GM13976 (cell line): Measurements from ENCODE around the gene TRIM10.
"Not testable (repeated sequence)": the region's sequence is repeated elsewhere in the genome, so short reads cannot be mapped to it uniquely, and the experiment has no call there.

ENCODE experiments used
- DNase-seq: peaks from one replicate; pipeline ENCODE4 v3.0.0; 2012; ENCODE audit warnings: low spot score
- in situ Hi-C: fragments of 300-500 bp; cut with MboI; formaldehyde crosslinking; loops from one replicate; pipeline ENCODE4 v1.12.0; 2022; ENCODE audit warnings: low sequenced_read_pairs, mixed read lengths, inconsistent platforms; ENCODE audit not compliant: unreplicated experiment
- TF ChIP-seq, protein P1 (sequence below): IDR thresholded peaks from 2 replicates; pipeline ENCODE4 v1.5.1; 2012; ENCODE audit warnings: borderline replicate concordance, mild to moderate bottlenecking; ENCODE audit not compliant: insufficient read depth; ENCODE audit errors: extremely low read depth, missing control alignments, control extremely low read depth

TRIM10 gene

DNA sequence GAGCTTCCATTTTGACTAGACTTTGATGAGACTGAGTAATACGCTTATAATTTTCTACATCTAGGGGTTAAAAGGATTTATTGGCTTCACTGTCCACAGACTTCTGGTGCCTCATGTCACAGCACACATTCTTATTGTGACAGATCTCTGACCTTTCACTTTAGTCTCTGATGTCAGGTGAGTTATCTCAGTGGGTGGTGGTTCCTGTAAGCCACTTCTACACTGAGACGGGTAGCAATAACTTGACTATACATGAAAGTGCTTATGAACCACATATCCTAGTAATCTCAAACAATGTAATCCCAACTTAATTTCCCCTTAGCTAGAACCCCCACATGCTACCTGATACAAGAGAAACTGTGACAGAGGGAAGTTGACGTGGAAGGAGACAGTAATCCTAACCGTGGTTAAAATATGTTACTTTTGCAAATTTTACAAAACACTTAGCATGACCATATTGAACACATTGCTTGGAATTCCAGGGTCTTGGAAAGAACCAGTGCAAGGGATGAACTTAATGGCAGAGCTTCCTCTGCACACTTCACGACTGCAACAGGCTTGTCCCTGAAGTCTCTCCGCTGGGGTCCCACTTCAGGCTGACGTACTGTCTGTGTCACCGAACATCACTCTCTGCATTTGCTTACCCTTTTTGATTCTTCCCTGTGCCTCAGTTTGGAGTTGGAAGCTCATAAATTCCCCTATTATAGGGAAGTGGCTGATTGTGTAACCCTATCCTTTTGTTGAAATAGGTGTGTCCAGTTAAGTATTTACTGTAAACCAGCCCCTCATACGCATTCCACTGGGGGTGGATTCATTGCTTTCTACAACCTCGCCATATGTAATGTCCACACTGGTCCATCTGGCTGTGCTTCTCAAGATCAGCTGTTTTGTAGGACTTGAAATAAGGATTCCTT is 31.5 kb downstream of the TRIM10 start:
- TF ChIP-seq, protein P1, sequence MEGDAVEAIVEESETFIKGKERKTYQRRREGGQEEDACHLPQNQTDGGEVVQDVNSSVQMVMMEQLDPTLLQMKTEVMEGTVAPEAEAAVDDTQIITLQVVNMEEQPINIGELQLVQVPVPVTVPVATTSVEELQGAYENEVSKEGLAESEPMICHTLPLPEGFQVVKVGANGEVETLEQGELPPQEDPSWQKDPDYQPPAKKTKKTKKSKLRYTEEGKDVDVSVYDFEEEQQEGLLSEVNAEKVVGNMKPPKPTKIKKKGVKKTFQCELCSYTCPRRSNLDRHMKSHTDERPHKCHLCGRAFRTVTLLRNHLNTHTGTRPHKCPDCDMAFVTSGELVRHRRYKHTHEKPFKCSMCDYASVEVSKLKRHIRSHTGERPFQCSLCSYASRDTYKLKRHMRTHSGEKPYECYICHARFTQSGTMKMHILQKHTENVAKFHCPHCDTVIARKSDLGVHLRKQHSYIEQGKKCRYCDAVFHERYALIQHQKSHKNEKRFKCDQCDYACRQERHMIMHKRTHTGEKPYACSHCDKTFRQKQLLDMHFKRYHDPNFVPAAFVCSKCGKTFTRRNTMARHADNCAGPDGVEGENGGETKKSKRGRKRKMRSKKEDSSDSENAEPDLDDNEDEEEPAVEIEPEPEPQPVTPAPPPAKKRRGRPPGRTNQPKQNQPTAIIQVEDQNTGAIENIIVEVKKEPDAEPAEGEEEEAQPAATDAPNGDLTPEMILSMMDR: no peak
- no peak for DNase-seq
- in situ Hi-C loops: no loop called here

DNA sequence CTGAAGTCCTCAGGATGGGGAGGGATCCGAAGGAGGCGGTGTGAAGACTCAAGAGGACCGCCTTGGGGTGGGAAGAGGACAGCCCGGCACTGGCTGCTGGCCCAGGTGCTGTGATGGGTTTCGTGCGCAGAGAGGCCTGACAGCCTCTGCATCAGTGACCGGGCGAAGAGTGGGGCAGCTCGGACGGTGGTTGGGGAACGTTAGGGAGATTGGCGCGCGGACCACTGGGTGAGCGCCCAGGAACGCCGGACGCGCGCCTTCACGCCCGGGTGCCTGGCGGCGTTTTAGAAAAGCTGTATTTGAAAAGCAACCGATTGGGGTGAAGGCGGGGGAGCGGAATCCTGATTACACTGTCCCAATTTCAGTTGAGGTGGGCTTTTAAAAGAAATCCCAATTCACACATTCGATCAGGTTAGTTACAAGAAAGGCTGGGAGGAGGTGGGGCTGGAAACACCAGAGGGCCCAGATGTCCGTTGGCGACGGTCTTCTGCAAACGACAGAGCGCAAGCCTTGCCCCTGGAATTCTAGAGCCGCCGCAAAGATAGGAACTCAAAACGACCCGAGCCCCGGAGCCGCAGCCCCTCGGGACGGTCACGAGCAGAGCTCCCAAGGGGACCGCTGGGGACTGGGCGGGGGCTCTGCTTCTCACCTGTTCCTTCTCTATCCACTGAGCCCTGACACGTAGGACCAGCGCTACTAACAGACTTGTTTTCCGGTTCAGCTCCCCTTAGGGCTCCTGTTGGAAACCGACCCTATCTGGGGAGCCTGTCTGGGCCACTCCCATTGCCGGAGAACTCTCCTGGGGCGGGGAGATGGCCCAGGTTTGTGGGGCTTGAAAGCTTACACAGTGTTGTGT is 33.5 kb downstream of the TRIM10 start:
- in situ Hi-C loops: no loop called here
- TF ChIP-seq, protein P1: no peak
- no peak for DNase-seq

DNA sequence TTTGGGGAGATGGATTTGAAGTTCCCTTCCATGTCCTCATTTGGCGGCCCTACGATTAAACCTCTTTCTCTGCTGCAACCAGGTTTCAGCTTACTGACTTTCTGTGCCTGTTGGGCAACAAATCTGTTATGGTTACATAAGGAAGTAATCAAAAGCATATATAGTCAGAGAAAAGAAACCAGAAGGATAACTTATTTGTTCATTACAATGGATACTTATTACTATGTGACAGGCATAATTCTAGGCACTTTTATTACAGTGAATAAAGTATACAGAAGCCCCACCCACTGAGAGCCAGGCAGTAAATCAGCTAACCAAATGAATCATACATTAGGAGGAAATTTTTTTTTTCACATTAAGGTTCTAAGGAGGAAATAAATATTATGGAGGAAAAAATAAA is 38.5 kb downstream of the TRIM10 start:
- TF ChIP-seq, protein P1: no peak
- no peak for DNase-seq
- in situ Hi-C loops: no loop called here

DNA sequence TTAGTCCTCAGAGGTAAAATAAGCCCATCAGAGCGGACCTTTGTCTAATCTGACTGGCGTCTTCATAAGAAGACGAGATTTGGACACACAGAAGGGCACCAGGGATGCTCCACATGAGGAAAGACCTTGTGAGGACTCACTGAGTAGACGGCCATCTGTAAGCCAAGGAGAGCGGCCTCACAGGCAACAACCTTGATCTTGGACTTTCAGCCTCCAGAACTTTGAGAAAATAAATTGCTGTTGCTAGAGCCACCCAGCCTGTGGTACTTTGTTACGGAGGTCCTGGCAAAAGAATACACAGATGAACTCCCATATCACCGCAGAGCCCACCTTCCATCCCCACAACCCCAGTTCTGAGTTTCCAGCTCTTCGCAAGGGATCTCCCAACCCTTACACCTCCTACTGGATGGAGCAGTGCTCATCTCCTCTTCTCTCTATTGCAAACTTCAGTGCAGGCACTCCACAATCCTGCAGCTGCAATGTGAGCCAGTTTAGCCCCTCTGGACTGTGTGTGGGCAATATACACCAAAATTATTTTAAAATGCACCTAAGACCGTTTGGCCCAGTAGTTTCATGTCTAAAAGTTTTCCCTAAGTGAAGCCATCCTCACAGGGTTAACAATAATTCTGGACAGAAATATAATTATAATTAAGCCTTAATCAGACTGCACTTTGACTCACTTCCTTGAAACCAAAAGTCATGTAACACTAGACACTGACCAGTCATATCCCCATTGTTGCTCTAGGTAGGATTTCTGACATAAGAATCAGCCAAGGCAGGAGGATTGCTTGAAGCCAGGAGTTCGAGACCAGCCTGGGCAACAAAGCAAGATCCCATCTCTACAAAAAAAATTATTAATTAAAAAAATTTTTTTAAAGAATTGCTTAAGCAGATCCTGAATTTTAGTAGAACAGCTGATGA is 39.3 kb downstream of the TRIM10 start:
- TF ChIP-seq, protein P1: no peak
- DNase-seq: no peak
- in situ Hi-C loops: no loop called here

DNA sequence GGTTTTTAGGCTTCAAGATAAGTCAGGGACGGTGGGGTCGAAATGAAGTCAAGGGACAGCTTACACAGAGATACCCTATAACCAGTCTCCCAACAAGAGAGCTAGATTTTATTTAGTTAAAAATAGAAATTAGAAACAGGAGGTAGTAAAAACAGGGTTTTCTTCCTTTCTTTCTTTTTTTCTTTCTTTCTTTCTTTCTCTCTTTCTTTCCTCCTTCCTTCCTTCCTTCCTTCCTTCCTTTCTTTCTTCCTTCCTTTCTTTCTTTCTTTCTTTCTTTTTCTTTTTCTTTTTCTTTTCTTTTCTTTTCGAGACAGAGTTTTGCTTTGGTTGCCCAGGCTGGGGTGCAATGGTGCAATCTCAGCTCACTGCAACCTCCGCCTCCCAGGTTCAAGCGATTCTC is 42.3 kb downstream of the TRIM10 start:
- in situ Hi-C loops, DNase-seq: not testable (repeated sequence)

DNA sequence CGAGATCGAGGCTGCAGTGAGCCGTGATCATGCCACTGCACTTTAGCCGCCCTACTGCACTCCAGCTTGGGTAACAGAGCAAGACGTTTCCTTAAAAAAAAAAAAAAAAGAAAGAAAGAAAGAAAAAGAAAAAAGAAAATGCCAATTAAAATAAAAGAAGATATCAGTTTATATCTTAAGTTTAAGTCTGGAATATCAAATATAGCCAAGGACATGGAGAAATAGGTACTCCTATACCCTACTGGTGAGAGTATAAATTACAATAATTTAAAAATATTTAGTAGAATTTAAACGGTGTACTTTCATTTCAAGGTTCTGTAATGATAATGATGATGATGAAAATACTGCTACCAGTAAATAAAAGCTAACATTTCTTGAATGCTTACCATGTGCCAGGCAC is 44.3 kb downstream of the TRIM10 start:
- in situ Hi-C loops: no loop called here
- TF ChIP-seq, protein P1: no peak
- no peak for DNase-seq
